Panc1 (cell line): ENCODE data around the gene NGEF. TPM values are rescaled to one million over a fixed set of nuclear protein-coding genes. Genes with fewer than 3 reads are reported as not detected.

ENCODE experiments used
- ATAC-seq: fragments of 200-7000 bp; cut with Tn5 transposase; 2 replicates; pipeline ENCODE4 v1.9.1; 2020; ENCODE audit warnings: mild to moderate bottlenecking, moderate library complexity
- BruUV-seq: library from RNA; stranded (reverse); fragments of 400-500 nt; replicated peaks from 2 replicates; lab custom pipeline; 2021; lab: Mats Ljungman, UMichigan
- CTCF ChIA-PET: fragments of 300-600 bp; sonication (Branson Sonifier 250); formaldehyde crosslinking; loops from one replicate; lab custom pipeline; 2022; ENCODE audit warnings: antibody characterized with exemption; lab: Charles Lee
- POLR2A ChIA-PET: fragments of 300-600 bp; sonication (Branson Sonifier 250); formaldehyde crosslinking; loops from one replicate; lab custom pipeline; 2022; ENCODE audit warnings: antibody characterized with exemption; lab: Charles Lee
- DNase-seq: peaks from one replicate; pipeline ENCODE4 v3.0.0-alpha.2; 2010; ENCODE audit warnings: low read depth, low spot score
- H3K27ac ChIP-seq: 2 replicates; pipeline ENCODE4 v1.5.1; 2011; ENCODE audit warnings: mild to moderate bottlenecking, low read length, inconsistent platforms
- H3K27me3 ChIP-seq: fragments of 200-500 bp; sonication (Bioruptor generic); 2 replicates; pipeline ENCODE4 v1.6.0; 2014; ENCODE audit warnings: low read length, inconsistent platforms; ENCODE audit not compliant: control insufficient read depth, insufficient read depth
- H3K36me3 ChIP-seq: fragments of 200-500 bp; sonication (Bioruptor generic); 2 replicates; pipeline ENCODE4 v1.5.1; 2014; ENCODE audit warnings: inconsistent platforms, mild to moderate bottlenecking, low read length, moderate library complexity; ENCODE audit not compliant: control insufficient read depth, insufficient read depth
- H3K4me1 ChIP-seq: 2 replicates; pipeline ENCODE4 v1.5.1; 2011; ENCODE audit warnings: inconsistent platforms, mild to moderate bottlenecking, low read length, moderate library complexity; ENCODE audit not compliant: control insufficient read depth, insufficient read depth
- H3K4me3 ChIP-seq, 2 experiments: 2 replicates each; pipeline ENCODE4 v1.5.1; 2011 to 2012; ENCODE audit warnings: low read depth in 2 of 2, low read length in 2 of 2, mild to moderate bottlenecking in 2 of 2, inconsistent platforms in 1 of 2, moderate library complexity in 1 of 2
- H3K9me3 ChIP-seq: fragments of 200-500 bp; sonication (Bioruptor generic); 2 replicates; pipeline ENCODE4 v1.5.1; 2014; ENCODE audit warnings: low read depth, mild to moderate bottlenecking, inconsistent platforms, low read length, moderate library complexity; ENCODE audit not compliant: control insufficient read depth, insufficient read depth
- POLR2AphosphoS5 ChIP-seq: IDR thresholded peaks from 2 replicates; pipeline ENCODE4 v1.6.1; 2012; ENCODE audit warnings: mild to moderate bottlenecking, low read depth, low read length, moderate library complexity
- SIN3A ChIP-seq: IDR thresholded peaks from 2 replicates; pipeline ENCODE4 v1.6.1; 2012; ENCODE audit warnings: low read depth, mild to moderate bottlenecking, low read length, moderate library complexity, borderline replicate concordance; ENCODE audit not compliant: insufficient read depth
- TCF7L2 ChIP-seq: IDR thresholded peaks from 2 replicates; pipeline ENCODE4 v1.6.1; 2011; ENCODE audit warnings: mild to moderate bottlenecking, low read depth, low read length, inconsistent platforms
- in situ Hi-C: cut with HindIII; loops from 2 replicates; pipeline ENCODE4 v1.10.0; 2016; ENCODE audit warnings: low sequenced_read_pairs, low pct_unique_long_range_greater_than_20kb
- intact Hi-C: fragments of 100-400 bp; cut with micrococcal nuclease; formaldehyde crosslinking; loops from one replicate; pipeline ENCODE4 v1.10.0; 2022; ENCODE audit not compliant: unreplicated experiment
- total RNA-seq: library from RNA; stranded (reverse); gene quantifications from one replicate; pipeline ENCODE4 v1.2.1, GENCODE V29; 2021; ENCODE audit not compliant: unreplicated experiment
- TF ChIP-seq, protein P1 (sequence below): fragments of 450-650 bp; IDR thresholded peaks from 2 replicates; pipeline ENCODE4 v1.5.1; 2017; ENCODE audit warnings: mild to moderate bottlenecking
- TF ChIP-seq, protein P2 (sequence below), 2 experiments: IDR thresholded peaks; 2 replicates each; pipeline ENCODE4 v1.6.1; 2011 to 2012; ENCODE audit warnings: low read depth in 2 of 2, control low read depth in 1 of 2, low read length in 1 of 2, mild to moderate bottlenecking in 1 of 2, moderate library complexity in 1 of 2; ENCODE audit not compliant: insufficient read depth in 1 of 2

NGEF gene
- total RNA-seq, 1 experiment from 2014 or later = 17.8 TPM

DNA sequence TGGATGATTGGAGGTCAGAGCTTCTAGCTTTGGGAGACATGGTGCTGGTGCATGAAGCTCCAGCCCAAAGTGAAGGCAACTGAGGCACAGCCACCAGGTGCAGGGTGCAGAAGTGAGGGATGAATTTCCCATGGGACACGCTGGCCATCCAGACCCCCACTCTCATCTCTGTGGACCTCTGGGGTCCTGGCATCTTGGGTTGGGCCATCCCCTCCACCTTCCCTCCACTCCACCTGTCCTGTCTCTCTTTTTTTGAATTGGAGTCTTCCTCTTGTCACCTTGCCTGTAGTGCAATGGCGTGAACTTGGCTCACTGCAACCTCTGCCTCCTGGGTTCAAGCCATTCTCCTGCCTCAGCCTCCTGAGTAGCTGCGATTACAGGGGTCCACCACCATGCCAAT is 3.4 kb downstream of the NGEF start:
- H3K27me3 ChIP-seq = no peaks in the 10 kb centered on the region
- intact Hi-C loops = no loop called here
- ChIA-PET POLR2A (interaction anchor here (0.7 kb wide), 1 partner anchor 180 kb away, joined by 3 read pairs; no protein-coding TSS in a partner anchor), CTCF (interaction anchor here (0.7 to 0.8 kb wide), 2 partner anchors 17 to 30 kb away, joined by 3 read pairs; no protein-coding TSS in a partner anchor)
- H3K4me1 ChIP-seq = peaks cover 9% of the 10 kb centered on the region
- no peak overlapping the region for H3K4me3 ChIP-seq
- no peaks in the 10 kb centered on the region for H3K9me3 ChIP-seq
- H3K27ac ChIP-seq = no peak overlapping the region
- H3K36me3 ChIP-seq = no peaks in the 10 kb centered on the region
- BruUV-seq = no TSS peak
- TF ChIP-seq POLR2AphosphoS5 = no peak
- TF ChIP-seq SIN3A = no peak
- TF ChIP-seq, protein P1, sequence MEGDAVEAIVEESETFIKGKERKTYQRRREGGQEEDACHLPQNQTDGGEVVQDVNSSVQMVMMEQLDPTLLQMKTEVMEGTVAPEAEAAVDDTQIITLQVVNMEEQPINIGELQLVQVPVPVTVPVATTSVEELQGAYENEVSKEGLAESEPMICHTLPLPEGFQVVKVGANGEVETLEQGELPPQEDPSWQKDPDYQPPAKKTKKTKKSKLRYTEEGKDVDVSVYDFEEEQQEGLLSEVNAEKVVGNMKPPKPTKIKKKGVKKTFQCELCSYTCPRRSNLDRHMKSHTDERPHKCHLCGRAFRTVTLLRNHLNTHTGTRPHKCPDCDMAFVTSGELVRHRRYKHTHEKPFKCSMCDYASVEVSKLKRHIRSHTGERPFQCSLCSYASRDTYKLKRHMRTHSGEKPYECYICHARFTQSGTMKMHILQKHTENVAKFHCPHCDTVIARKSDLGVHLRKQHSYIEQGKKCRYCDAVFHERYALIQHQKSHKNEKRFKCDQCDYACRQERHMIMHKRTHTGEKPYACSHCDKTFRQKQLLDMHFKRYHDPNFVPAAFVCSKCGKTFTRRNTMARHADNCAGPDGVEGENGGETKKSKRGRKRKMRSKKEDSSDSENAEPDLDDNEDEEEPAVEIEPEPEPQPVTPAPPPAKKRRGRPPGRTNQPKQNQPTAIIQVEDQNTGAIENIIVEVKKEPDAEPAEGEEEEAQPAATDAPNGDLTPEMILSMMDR = no peak
- no peak for TF ChIP-seq TCF7L2
- TF ChIP-seq, protein P2, sequence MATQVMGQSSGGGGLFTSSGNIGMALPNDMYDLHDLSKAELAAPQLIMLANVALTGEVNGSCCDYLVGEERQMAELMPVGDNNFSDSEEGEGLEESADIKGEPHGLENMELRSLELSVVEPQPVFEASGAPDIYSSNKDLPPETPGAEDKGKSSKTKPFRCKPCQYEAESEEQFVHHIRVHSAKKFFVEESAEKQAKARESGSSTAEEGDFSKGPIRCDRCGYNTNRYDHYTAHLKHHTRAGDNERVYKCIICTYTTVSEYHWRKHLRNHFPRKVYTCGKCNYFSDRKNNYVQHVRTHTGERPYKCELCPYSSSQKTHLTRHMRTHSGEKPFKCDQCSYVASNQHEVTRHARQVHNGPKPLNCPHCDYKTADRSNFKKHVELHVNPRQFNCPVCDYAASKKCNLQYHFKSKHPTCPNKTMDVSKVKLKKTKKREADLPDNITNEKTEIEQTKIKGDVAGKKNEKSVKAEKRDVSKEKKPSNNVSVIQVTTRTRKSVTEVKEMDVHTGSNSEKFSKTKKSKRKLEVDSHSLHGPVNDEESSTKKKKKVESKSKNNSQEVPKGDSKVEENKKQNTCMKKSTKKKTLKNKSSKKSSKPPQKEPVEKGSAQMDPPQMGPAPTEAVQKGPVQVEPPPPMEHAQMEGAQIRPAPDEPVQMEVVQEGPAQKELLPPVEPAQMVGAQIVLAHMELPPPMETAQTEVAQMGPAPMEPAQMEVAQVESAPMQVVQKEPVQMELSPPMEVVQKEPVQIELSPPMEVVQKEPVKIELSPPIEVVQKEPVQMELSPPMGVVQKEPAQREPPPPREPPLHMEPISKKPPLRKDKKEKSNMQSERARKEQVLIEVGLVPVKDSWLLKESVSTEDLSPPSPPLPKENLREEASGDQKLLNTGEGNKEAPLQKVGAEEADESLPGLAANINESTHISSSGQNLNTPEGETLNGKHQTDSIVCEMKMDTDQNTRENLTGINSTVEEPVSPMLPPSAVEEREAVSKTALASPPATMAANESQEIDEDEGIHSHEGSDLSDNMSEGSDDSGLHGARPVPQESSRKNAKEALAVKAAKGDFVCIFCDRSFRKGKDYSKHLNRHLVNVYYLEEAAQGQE (IDR thresholded peaks at IDR 0.05; ENCODE audit: insufficient read depth in 1 of 2, low read depth in 2 of 2, low read length in 1 of 2) = no peak
- ATAC-seq = no peak
- DNase-seq = no peak
- in situ Hi-C loops = no loop called here

DNA sequence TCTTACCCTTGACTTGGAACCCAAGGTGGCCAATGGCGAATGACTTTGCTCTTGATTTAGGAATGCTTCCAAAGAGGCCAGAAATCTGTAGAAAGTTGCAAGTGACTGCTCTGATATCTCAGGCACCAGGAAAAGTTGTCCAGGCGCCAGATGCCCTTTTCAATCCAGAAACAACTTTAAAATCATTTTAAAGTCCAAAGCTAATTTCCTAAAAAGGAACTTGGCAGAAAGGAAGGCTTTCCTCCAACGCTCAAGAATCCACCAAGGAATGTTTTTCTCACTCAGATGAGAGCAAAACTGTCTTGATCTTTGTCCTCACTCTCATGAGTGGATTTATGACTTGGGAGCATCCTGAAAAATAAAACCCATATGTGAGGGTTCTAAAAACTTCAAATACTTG is 5.3 kb downstream of the NGEF start:
- in situ Hi-C loops = no loop called here
- peaks cover 6% of the 10 kb centered on the region for H3K4me1 ChIP-seq
- TF ChIP-seq, protein P2 (IDR thresholded peaks at IDR 0.05; ENCODE audit: insufficient read depth in 1 of 2, low read depth in 2 of 2, low read length in 1 of 2) = no peak
- no peak for TF ChIP-seq POLR2AphosphoS5
- no peak for TF ChIP-seq TCF7L2
- TF ChIP-seq SIN3A = no peak
- TF ChIP-seq, protein P1 = no peak
- ATAC-seq = no peak
- CTCF ChIA-PET = no interaction called here
- BruUV-seq = no TSS peak
- H3K4me3 ChIP-seq = no peak overlapping the region
- no peak for DNase-seq
- H3K36me3 ChIP-seq = no peaks in the 10 kb centered on the region
- no peak overlapping the region for H3K27ac ChIP-seq
- intact Hi-C loops = no loop called here
- no peaks in the 10 kb centered on the region for H3K27me3 ChIP-seq
- H3K9me3 ChIP-seq = no peaks in the 10 kb centered on the region
- POLR2A ChIA-PET = interaction anchor here (0.5 kb wide), 1 partner anchor 47 kb away, joined by 3 read pairs; no protein-coding TSS in a partner anchor
